ENCODE results near the gene ARID3A.

The ARID3A gene

GRCh38 chr19:994516-994915 lies 68.7 kb downstream of the ARID3A start:
- Mint-ChIP-seq H3K36me3 (ENCODE audit: low read depth) (peaks cover 8% of the 10 kb centered on the region), H3K27ac (no peak overlapping the region), H3K27me3 (peaks cover 23% of the 10 kb centered on the region), H3K4me3 (no peak overlapping the region), H3K9me3 (no peaks in the 10 kb centered on the region), H3K4me1 (ENCODE audit: low read depth) (peaks cover 15% of the 10 kb centered on the region)

GRCh38 chr19:995051-995827 lies 69.4 kb downstream of the ARID3A start:
- H3K36me3 Mint-ChIP-seq (ENCODE audit: low read depth): peaks cover 8% of the 10 kb centered on the region
- H3K4me3 Mint-ChIP-seq: no peak overlapping the region
- H3K27me3 Mint-ChIP-seq: peaks cover 24% of the 10 kb centered on the region
- H3K9me3 Mint-ChIP-seq: no peaks in the 10 kb centered on the region
- peaks cover 15% of the 10 kb centered on the region for H3K4me1 Mint-ChIP-seq (ENCODE audit: low read depth)
- no peak overlapping the region for H3K27ac Mint-ChIP-seq

GRCh38 chr19:996051-996838 lies 70.4 kb downstream of the ARID3A start:
- Mint-ChIP-seq H3K4me1 (ENCODE audit: low read depth) (peaks cover 15% of the 10 kb centered on the region), H3K27ac (peak overlapping the region; percentile 49), H3K27me3 (peaks cover 24% of the 10 kb centered on the region), H3K9me3 (no peaks in the 10 kb centered on the region), H3K4me3 (peak overlapping the region; percentile 53), H3K36me3 (ENCODE audit: low read depth) (peaks cover 8% of the 10 kb centered on the region)

- no peak overlapping the region for H3K27ac Mint-ChIP-seq
- H3K36me3 Mint-ChIP-seq (ENCODE audit: low read depth): peaks cover 4% of the 10 kb centered on the region
- H3K9me3 Mint-ChIP-seq: no peaks in the 10 kb centered on the region
- H3K27me3 Mint-ChIP-seq: peaks cover 28% of the 10 kb centered on the region
- H3K4me1 Mint-ChIP-seq (ENCODE audit: low read depth): peaks cover 15% of the 10 kb centered on the region
- H3K4me3 Mint-ChIP-seq: no peak overlapping the region
These were observed 72.2 kb downstream of the ARID3A start for GRCh38 chr19:998064-998463.

GRCh38 chr19:999379-999719 lies 73.5 kb downstream of the ARID3A start:
- Mint-ChIP-seq H3K27ac (no peak overlapping the region), H3K4me1 (ENCODE audit: low read depth) (peaks cover 15% of the 10 kb centered on the region), H3K27me3 (peaks cover 28% of the 10 kb centered on the region), H3K9me3 (no peaks in the 10 kb centered on the region), H3K36me3 (ENCODE audit: low read depth) (peaks cover 4% of the 10 kb centered on the region), H3K4me3 (no peak overlapping the region)

- Mint-ChIP-seq H3K4me1 (ENCODE audit: low read depth) (peaks cover 15% of the 10 kb centered on the region), H3K27me3 (peaks cover 28% of the 10 kb centered on the region), H3K4me3 (no peak within 1 kb of the TSS), H3K36me3 (ENCODE audit: low read depth) (peaks cover 4% of the 10 kb centered on the region), H3K27ac (no peak within 1 kb of the TSS), H3K9me3 (no peaks in the 10 kb centered on the region)
These were observed 74.3 kb downstream of the ARID3A start, which contains the start of gene GRIN3B for GRCh38 chr19:1000095-1000494. TSS of gene GRIN3B (plus strand) at chr19:1000419. CDS start at chr19:1000438, 19 bp downstream.

- Mint-ChIP-seq H3K4me1 (ENCODE audit: low read depth) (peaks cover 14% of the 10 kb centered on the region), H3K27ac (no peak overlapping the region), H3K27me3 (peaks cover 28% of the 10 kb centered on the region), H3K36me3 (ENCODE audit: low read depth) (peaks cover 4% of the 10 kb centered on the region), H3K9me3 (no peaks in the 10 kb centered on the region), H3K4me3 (no peak overlapping the region)
These were observed 75.0 kb downstream of the ARID3A start for GRCh38 chr19:1000591-1001537.

GRCh38 chr19:1001538-1002166 lies 75.8 kb downstream of the ARID3A start:
- peaks cover 25% of the 10 kb centered on the region for H3K27me3 Mint-ChIP-seq
- no peaks in the 10 kb centered on the region for H3K36me3 Mint-ChIP-seq (ENCODE audit: low read depth)
- peaks cover 6% of the 10 kb centered on the region for H3K4me1 Mint-ChIP-seq (ENCODE audit: low read depth)
- H3K4me3 Mint-ChIP-seq: no peak overlapping the region
- H3K27ac Mint-ChIP-seq: no peak overlapping the region
- H3K9me3 Mint-ChIP-seq: no peaks in the 10 kb centered on the region

GRCh38 chr19:1002600-1002999 lies 76.8 kb downstream of the ARID3A start:
- no peaks in the 10 kb centered on the region for H3K9me3 Mint-ChIP-seq
- no peaks in the 10 kb centered on the region for H3K36me3 Mint-ChIP-seq (ENCODE audit: low read depth)
- H3K4me3 Mint-ChIP-seq: no peak overlapping the region
- H3K4me1 Mint-ChIP-seq (ENCODE audit: low read depth): peaks cover 2% of the 10 kb centered on the region
- H3K27ac Mint-ChIP-seq: no peak overlapping the region
- H3K27me3 Mint-ChIP-seq: peaks cover 21% of the 10 kb centered on the region

- Mint-ChIP-seq H3K4me1 (ENCODE audit: low read depth) (no peaks in the 10 kb centered on the region), H3K27ac (no peak overlapping the region), H3K4me3 (no peak overlapping the region), H3K9me3 (no peaks in the 10 kb centered on the region), H3K36me3 (ENCODE audit: low read depth) (no peaks in the 10 kb centered on the region), H3K27me3 (peaks cover 14% of the 10 kb centered on the region)
These were observed 77.4 kb downstream of the ARID3A start for GRCh38 chr19:1003283-1003682.

GRCh38 chr19:1004204-1004802 lies 78.5 kb downstream of the ARID3A start:
- H3K4me1 Mint-ChIP-seq (ENCODE audit: low read depth): no peaks in the 10 kb centered on the region
- H3K9me3 Mint-ChIP-seq: no peaks in the 10 kb centered on the region
- no peaks in the 10 kb centered on the region for H3K36me3 Mint-ChIP-seq (ENCODE audit: low read depth)
- H3K27me3 Mint-ChIP-seq: peaks cover 7% of the 10 kb centered on the region
- no peak overlapping the region for H3K27ac Mint-ChIP-seq
- H3K4me3 Mint-ChIP-seq: no peak overlapping the region

- no peaks in the 10 kb centered on the region for H3K4me1 Mint-ChIP-seq (ENCODE audit: low read depth)
- no peak overlapping the region for H3K27ac Mint-ChIP-seq
- no peaks in the 10 kb centered on the region for H3K36me3 Mint-ChIP-seq (ENCODE audit: low read depth)
- no peaks in the 10 kb centered on the region for H3K9me3 Mint-ChIP-seq
- H3K27me3 Mint-ChIP-seq: peaks cover 4% of the 10 kb centered on the region
- no peak overlapping the region for H3K4me3 Mint-ChIP-seq
These were observed 79.2 kb downstream of the ARID3A start for GRCh38 chr19:1004803-1005664.

GRCh38 chr19:1006711-1007398 lies 81.0 kb downstream of the ARID3A start:
- no peak overlapping the region for H3K4me3 Mint-ChIP-seq

More at GRCh38 chr19:1006711-1007398, 81.0 kb downstream of the ARID3A start:
- H3K27ac Mint-ChIP-seq: no peak overlapping the region
- H3K36me3 Mint-ChIP-seq (ENCODE audit: low read depth): no peaks in the 10 kb centered on the region
- peaks cover 4% of the 10 kb centered on the region for H3K27me3 Mint-ChIP-seq
- no peaks in the 10 kb centered on the region for H3K4me1 Mint-ChIP-seq (ENCODE audit: low read depth)
- H3K9me3 Mint-ChIP-seq: no peaks in the 10 kb centered on the region

All from stimulated activated naive CD8-positive, alpha-beta T cell treated with anti-CD3 and anti-CD28 coated beads, Interleukin-15, Interleukin-2, amounts not matched to agents 100 ng/mL and 50 ng/mL, for 24 hours (primary cell).